B cell (primary cell): ENCODE data around the gene IL23A.

ENCODE experiments used
- EZH2 ChIP-seq: IDR thresholded peaks from 2 replicates; pipeline ENCODE4 v1.6.1; 2012; ENCODE audit warnings: borderline replicate concordance, low read depth, mild to moderate bottlenecking, moderate library complexity, low read length; ENCODE audit not compliant: insufficient read depth, poor library complexity, severe bottlenecking
- TF ChIP-seq, protein P1 (sequence below): fragments of 200-600 bp; IDR thresholded peaks from one replicate; pipeline ENCODE4 v1.8.0; 2022; ENCODE audit warnings: antibody characterized with exemption, mild to moderate bottlenecking

DNA sequence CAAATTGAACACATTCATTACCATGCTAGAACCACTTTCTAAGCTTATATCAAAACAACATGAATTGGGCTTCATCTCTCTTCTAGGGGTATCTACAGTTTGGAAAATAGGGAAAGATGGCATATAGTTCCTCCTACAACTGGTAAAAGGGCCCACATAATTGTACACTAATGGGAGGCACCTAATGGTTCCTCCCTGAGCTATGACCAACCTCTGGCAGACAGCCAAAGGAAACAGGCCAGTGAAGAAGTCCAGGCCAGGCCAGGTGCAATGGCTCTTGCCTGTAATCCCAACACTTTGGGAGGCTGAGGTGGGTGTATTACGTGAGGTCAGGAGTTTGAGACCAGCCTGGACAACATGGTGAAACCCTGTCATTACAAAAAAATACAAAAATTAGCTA lies 47.2 kb downstream of the IL23A start:
- TF ChIP-seq, protein P1, sequence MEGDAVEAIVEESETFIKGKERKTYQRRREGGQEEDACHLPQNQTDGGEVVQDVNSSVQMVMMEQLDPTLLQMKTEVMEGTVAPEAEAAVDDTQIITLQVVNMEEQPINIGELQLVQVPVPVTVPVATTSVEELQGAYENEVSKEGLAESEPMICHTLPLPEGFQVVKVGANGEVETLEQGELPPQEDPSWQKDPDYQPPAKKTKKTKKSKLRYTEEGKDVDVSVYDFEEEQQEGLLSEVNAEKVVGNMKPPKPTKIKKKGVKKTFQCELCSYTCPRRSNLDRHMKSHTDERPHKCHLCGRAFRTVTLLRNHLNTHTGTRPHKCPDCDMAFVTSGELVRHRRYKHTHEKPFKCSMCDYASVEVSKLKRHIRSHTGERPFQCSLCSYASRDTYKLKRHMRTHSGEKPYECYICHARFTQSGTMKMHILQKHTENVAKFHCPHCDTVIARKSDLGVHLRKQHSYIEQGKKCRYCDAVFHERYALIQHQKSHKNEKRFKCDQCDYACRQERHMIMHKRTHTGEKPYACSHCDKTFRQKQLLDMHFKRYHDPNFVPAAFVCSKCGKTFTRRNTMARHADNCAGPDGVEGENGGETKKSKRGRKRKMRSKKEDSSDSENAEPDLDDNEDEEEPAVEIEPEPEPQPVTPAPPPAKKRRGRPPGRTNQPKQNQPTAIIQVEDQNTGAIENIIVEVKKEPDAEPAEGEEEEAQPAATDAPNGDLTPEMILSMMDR: no peak
- no peak for TF ChIP-seq EZH2
